Suprapubic skin (tissue), 3 donors: ENCODE results near the gene PCSK4.

ENCODE experiments used
- CTCF ChIP-seq, 2 donors: fragments of 200-600 bp in 1 of 2; fragments of 450-650 bp in 1 of 2; sonication (generic) in 1 of 2; IDR thresholded peaks; one replicate each; pipeline ENCODE4 v1.5.1; 2016 to 2019; ENCODE audit warnings: antibody characterized with exemption in 2 of 2, mild to moderate bottlenecking in 1 of 2, moderate library complexity in 1 of 2
- POLR2A ChIP-seq, 2 donors: fragments of 450-650 bp; IDR thresholded peaks; one replicate each; pipeline ENCODE4 v1.6.1; 2017; ENCODE audit warnings: antibody characterized with exemption in 2 of 2, mild to moderate bottlenecking in 2 of 2, moderate library complexity in 2 of 2

DNA sequence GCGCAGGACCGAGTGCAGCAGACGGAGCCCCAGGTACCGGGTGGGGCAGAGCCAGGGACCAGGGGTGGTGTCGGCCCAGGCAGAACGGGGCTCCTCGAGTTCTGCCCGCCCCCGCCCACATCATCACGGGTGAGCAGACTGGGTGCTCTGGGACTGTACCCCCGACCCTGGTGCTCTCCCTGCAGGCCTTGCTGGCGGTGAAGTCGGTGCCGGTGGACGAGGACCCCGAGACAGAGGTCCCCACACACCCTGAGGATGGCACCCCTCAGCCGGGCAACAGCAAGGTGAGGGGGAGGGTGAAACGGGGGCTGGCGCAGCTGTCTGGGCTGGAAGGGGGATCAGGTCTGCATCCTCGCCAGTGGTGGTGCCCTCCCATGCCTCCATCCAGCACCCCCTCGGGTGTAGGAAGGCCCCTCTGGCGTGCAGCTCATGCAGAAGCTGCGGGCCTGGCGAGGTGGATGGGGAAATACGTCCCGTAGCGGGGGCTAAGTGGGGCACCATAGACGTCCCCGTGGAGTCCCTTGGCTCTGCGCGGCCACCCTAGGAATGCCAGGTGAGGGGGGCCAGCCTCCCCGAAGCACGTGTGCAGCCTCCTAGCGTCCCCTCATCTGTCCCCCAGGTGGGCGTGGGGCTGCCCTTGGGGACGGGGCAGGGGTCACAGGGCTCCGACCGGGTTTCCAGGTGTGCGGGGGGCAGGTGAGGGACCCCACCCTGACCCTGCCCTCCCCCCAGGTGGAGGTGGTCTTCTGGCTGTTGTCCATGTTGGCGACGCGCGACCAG, 33.8 kb downstream of the PCSK4 start:
- TF ChIP-seq POLR2A (IDR thresholded peaks at IDR 0.05) (no peak), CTCF (IDR thresholded peaks at IDR 0.05) (no peak)
